K562 (cell line): ENCODE measurements around the gene ARID3C. TPM values are rescaled to one million over a fixed set of nuclear protein-coding genes. Genes with fewer than 3 reads are reported as not detected.
A peak's percentile ranks its signal among the peaks of the same experiment; 100 is the strongest.

ENCODE experiments used
- ATAC-seq: fragments of 200-7000 bp; cut with Tn5 transposase; 3 replicates; pipeline ENCODE4 v1.9.1; 2020; ENCODE audit warnings: moderate library complexity
- BruUV-seq: library from RNA; stranded (reverse); fragments of 400-500 nt; replicated peaks from 2 replicates; lab custom pipeline; 2021; lab: Mats Ljungman, UMichigan
- CTCF ChIA-PET: fragments of 300-600 bp; formaldehyde crosslinking; extraction: SDS; loops from one replicate; lab custom pipeline; 2021; ENCODE audit warnings: low intra/inter-chr PET ratio; lab: Yijun Ruan, JAX
- POLR2A ChIA-PET: fragments of 300-600, 350-650 bp; sonication (Branson Sonifier 250); formaldehyde crosslinking; extraction: SDS; loops from one replicate; lab custom pipeline; 2021; ENCODE audit warnings: antibody characterized with exemption, inconsistent platforms; lab: Yijun Ruan, JAX
- DNase-seq, 4 experiments: peaks; one replicate each; pipeline versions ENCODE4 v3.0.0 to v3.0.0-alpha.2; 2011 to 2018; ENCODE audit warnings: low spot score in 3 of 4, mixed read lengths in 3 of 4; ENCODE audit errors: extremely low read depth in 1 of 4
- FAIRE-seq: peaks from 2 replicates; lab custom pipeline; 2011; peaks lifted over from hg19 to GRCh38; lab: Jason Lieb, UNC
- H2AFZ ChIP-seq: 2 replicates; pipeline ENCODE4 v1.6.0; 2011; ENCODE audit warnings: low read depth, low read length, control low read depth, inconsistent platforms
- H3K27ac ChIP-seq: fragments of 200-600 bp; 3 replicates; pipeline ENCODE4 v1.8.0; 2011; ENCODE audit warnings: low read depth, mild to moderate bottlenecking, control low read depth, inconsistent platforms, low read length, moderate library complexity, mixed read lengths; ENCODE audit errors: extremely low read depth
- H3K27me3 ChIP-seq, 2 experiments: fragments of 300-600 bp in 1 of 2; 2 replicates in 1 of 2; 3 replicates in 1 of 2; pipeline versions ENCODE4 v1.6.0 to v1.8.0; 2011; ENCODE audit warnings: inconsistent platforms in 2 of 2, low read length in 2 of 2, mild to moderate bottlenecking in 1 of 2, mixed read lengths in 1 of 2, moderate library complexity in 1 of 2; ENCODE audit not compliant: control insufficient read depth in 2 of 2, insufficient read depth in 2 of 2
- H3K36me3 ChIP-seq: fragments of 300-600 bp; 3 replicates; pipeline ENCODE4 v1.8.0; 2011; ENCODE audit warnings: mild to moderate bottlenecking, low read length, inconsistent platforms; ENCODE audit not compliant: control insufficient read depth, insufficient read depth
- H3K4me1 ChIP-seq, 2 experiments: fragments of 200-600 bp in 1 of 2; replicated peaks in 1 of 2; 2 replicates in 1 of 2; 3 replicates in 1 of 2; pipeline versions ENCODE4 v1.5.1 to v1.8.0; 2011; ENCODE audit warnings: inconsistent platforms in 2 of 2, low read length in 2 of 2, mild to moderate bottlenecking in 1 of 2, mixed read lengths in 1 of 2, moderate library complexity in 1 of 2; ENCODE audit not compliant: control insufficient read depth in 2 of 2, insufficient read depth in 2 of 2
- H3K4me2 ChIP-seq: 2 replicates; pipeline ENCODE4 v1.6.1; 2011; ENCODE audit warnings: low read length, control low read depth, inconsistent platforms, mixed read lengths; ENCODE audit not compliant: insufficient read depth
- H3K4me3 ChIP-seq: fragments of 200-600 bp; sonication (generic), shearing (Covaris generic); 2 replicates; pipeline ENCODE4 v1.5.1; 2016; ENCODE audit warnings: control low read depth, inconsistent platforms
- H3K79me2 ChIP-seq: fragments of 200-600 bp; 3 replicates; pipeline ENCODE4 v1.8.0; 2011; ENCODE audit warnings: low read length, inconsistent platforms; ENCODE audit not compliant: control insufficient read depth, insufficient read depth
- H3K9ac ChIP-seq, 2 experiments: 2 replicates each; pipeline versions ENCODE4 v1.6.0 to v1.6.1; 2011; ENCODE audit warnings: low read depth in 2 of 2, low read length in 2 of 2, control low read depth in 1 of 2, inconsistent platforms in 1 of 2, mild to moderate bottlenecking in 1 of 2, mixed read lengths in 1 of 2; ENCODE audit not compliant: insufficient read depth in 1 of 2
- H3K9me1 ChIP-seq: one replicate; pipeline ENCODE4 v1.6.0; 2011; ENCODE audit warnings: inconsistent platforms, mild to moderate bottlenecking, low read length, moderate library complexity; ENCODE audit not compliant: control insufficient read depth, insufficient read depth
- H3K9me3 ChIP-seq: replicated peaks from 2 replicates; pipeline ENCODE4 v1.5.1; 2011; ENCODE audit warnings: low read depth, low read length, inconsistent platforms; ENCODE audit not compliant: control insufficient read depth, insufficient read depth
- H4K20me1 ChIP-seq: replicated peaks from 2 replicates; pipeline ENCODE4 v1.6.1; 2011; ENCODE audit warnings: low read length, inconsistent platforms, mixed read lengths; ENCODE audit not compliant: control insufficient read depth, insufficient read depth
- ATF1 ChIP-seq, 2 experiments: fragments of 450-650 bp in 1 of 2; IDR thresholded peaks; 2 replicates each; pipeline ENCODE4 v1.6.1; 2016; ENCODE audit warnings: missing compliant biosample characterization in 1 of 2, missing genetic modification characterization in 1 of 2
- CREB1 ChIP-seq, 2 experiments: sonication (generic) in 1 of 2; formaldehyde crosslinking in 1 of 2; IDR thresholded peaks; 2 replicates each; pipeline versions ENCODE4 v1.6.1 to v1.8.0; 2012 to 2022; ENCODE audit warnings: inconsistent platforms in 1 of 2, mild to moderate bottlenecking in 1 of 2, missing genetic modification reagents in 1 of 2, moderate library complexity in 1 of 2
- CTBP1 ChIP-seq: fragments of 450-650 bp; IDR thresholded peaks from 2 replicates; pipeline ENCODE4 v1.6.1; 2016; ENCODE audit warnings: borderline replicate concordance
- EHMT2 ChIP-seq: fragments of 450-650 bp; IDR thresholded peaks from 2 replicates; pipeline ENCODE4 v1.6.1; 2018; ENCODE audit warnings: antibody characterized with exemption
- GABPB1 ChIP-seq: sonication (generic); formaldehyde crosslinking; IDR thresholded peaks from 2 replicates; pipeline ENCODE4 v1.8.0; 2022; ENCODE audit warnings: mild to moderate bottlenecking, missing genetic modification reagents
- MAX ChIP-seq: sonication (generic); formaldehyde crosslinking; IDR thresholded peaks from 2 replicates; pipeline ENCODE4 v1.9.0; 2022; ENCODE audit warnings: mild to moderate bottlenecking, missing genetic modification reagents
- MAZ ChIP-seq, 2 experiments: fragments of 450-650 bp in 1 of 2; sonication (generic) in 1 of 2; formaldehyde crosslinking; IDR thresholded peaks in 1 of 2; conservative IDR thresholded peaks in 1 of 2; 2 replicates each; pipeline versions ENCODE4 v1.4.0 to v1.5.0; 2020; ENCODE audit warnings: mild to moderate bottlenecking in 1 of 2, missing genetic modification reagents in 1 of 2
- MYBL2 ChIP-seq, 2 experiments: fragments of 450-650 bp in 1 of 2; sonication (generic) in 1 of 2; formaldehyde crosslinking in 1 of 2; IDR thresholded peaks; 2 replicates each; pipeline versions ENCODE4 v1.6.1 to v1.8.1; 2017 to 2022; ENCODE audit warnings: borderline replicate concordance in 1 of 2, inconsistent platforms in 1 of 2, low read depth in 1 of 2, mild to moderate bottlenecking in 1 of 2, missing genetic modification reagents in 1 of 2, moderate library complexity in 1 of 2
- NEUROD1 ChIP-seq: fragments of 150-350 bp; IDR thresholded peaks from 2 replicates; pipeline ENCODE4 v1.6.1; 2014; ENCODE audit warnings: borderline replicate concordance, low read length, low read depth; ENCODE audit not compliant: partially characterized antibody
- POLR2A ChIP-seq: fragments of 450-650 bp; conservative IDR thresholded peaks from 2 replicates; pipeline ENCODE4 v1.6.1; 2016
- RFX1 ChIP-seq: fragments of 450-650 bp; IDR thresholded peaks from 2 replicates; pipeline ENCODE4 v1.6.1; 2016; ENCODE audit warnings: mild to moderate bottlenecking, moderate library complexity
- RFX7 ChIP-seq: fragments of 250-450 bp; sonication (Bioruptor Pico); IDR thresholded peaks from 2 replicates; pipeline ENCODE4 v1.5.1; 2021; ENCODE audit warnings: mild to moderate bottlenecking
- SPI1 ChIP-seq: IDR thresholded peaks from 2 replicates; pipeline ENCODE4 v1.6.1; 2011; ENCODE audit warnings: low read depth, low read length, control low read depth, borderline replicate concordance
- SUPT5H ChIP-seq: fragments of 450-650 bp; IDR thresholded peaks from 2 replicates; pipeline ENCODE4 v1.6.1; 2016
- ZBTB12 ChIP-seq: fragments of 250-450 bp; sonication (Bioruptor Pico); IDR thresholded peaks from 2 replicates; pipeline ENCODE4 v1.4.0; 2020
- ZBTB34 ChIP-seq: fragments of 250-450 bp; sonication (Bioruptor Pico); IDR thresholded peaks from 2 replicates; pipeline ENCODE4 v1.8.0; 2021; ENCODE audit warnings: mild to moderate bottlenecking, moderate library complexity
- ZNF282 ChIP-seq: sonication (generic); formaldehyde crosslinking; IDR thresholded peaks from 2 replicates; pipeline ENCODE4 v1.8.1; 2023; ENCODE audit warnings: missing genetic modification reagents
- ZNF586 ChIP-seq: fragments of 450-650 bp; formaldehyde crosslinking; conservative IDR thresholded peaks from 2 replicates; pipeline ENCODE4 v1.4.0; 2020; ENCODE audit warnings: mild to moderate bottlenecking, moderate library complexity
- WGBS: fragments of 100-300 bp; shearing (Covaris generic); methylation state at CpG from one replicate; pipeline ENCODE4 v1.1.6; 2016; ENCODE audit warnings: low coverage, mixed read lengths; ENCODE audit not compliant: insufficient coverage; ENCODE audit errors: missing lambda C conversion rate; 5-methylcytosine and 5-hydroxymethylcytosine counted together
- in situ Hi-C: fragments of 300-500 bp; cut with MboI; formaldehyde crosslinking; loops from 4 replicates; pipeline ENCODE4 v1.15.0; 2018; ENCODE audit warnings: inconsistent platforms, mixed read lengths
- intact Hi-C: fragments of 100-400 bp; cut with micrococcal nuclease; formaldehyde crosslinking; loops from 2 replicates; pipeline ENCODE4 v1.14.2; 2022
- polyA plus RNA-seq, 8 experiments: library from polyadenylated mRNA; depleted of rRNA in 4 of 8; stranded (reverse) in 5 of 8; unstranded in 3 of 8; fragments of >200 nt; fragmentation: Nextera tagmentation in 2 of 8; fragmentation: Illumina TruSeq in 1 of 8; extraction: Ambion mirVana in 2 of 8; extraction: Trizol in 1 of 8; gene quantifications; 2 replicates each; pipeline versions ENCODE4 v1.2.1 to v1.2.3, GENCODE V29; 2011 to 2014; ENCODE audit warnings: inconsistent platforms in 1 of 8, missing spikeins in 1 of 8
- total RNA-seq, 7 experiments: library from RNA; depleted of rRNA in 6 of 7; stranded (reverse); fragments of >200 nt in 6 of 7; fragmentation: Illumina TruSeq in 2 of 7; extraction: Trizol in 2 of 7; gene quantifications; 2 replicates each; pipeline versions ENCODE4 v1.2.1 to v1.2.3, GENCODE V29; 2011 to 2021; ENCODE audit warnings: low replicate concordance in 1 of 7

Gene ARID3C
- total and polyA plus RNA-seq, 9 of the 15 experiments (the other 6 are each of a cell fraction or from before 2014, with no cell fraction given) = not detected

DNA sequence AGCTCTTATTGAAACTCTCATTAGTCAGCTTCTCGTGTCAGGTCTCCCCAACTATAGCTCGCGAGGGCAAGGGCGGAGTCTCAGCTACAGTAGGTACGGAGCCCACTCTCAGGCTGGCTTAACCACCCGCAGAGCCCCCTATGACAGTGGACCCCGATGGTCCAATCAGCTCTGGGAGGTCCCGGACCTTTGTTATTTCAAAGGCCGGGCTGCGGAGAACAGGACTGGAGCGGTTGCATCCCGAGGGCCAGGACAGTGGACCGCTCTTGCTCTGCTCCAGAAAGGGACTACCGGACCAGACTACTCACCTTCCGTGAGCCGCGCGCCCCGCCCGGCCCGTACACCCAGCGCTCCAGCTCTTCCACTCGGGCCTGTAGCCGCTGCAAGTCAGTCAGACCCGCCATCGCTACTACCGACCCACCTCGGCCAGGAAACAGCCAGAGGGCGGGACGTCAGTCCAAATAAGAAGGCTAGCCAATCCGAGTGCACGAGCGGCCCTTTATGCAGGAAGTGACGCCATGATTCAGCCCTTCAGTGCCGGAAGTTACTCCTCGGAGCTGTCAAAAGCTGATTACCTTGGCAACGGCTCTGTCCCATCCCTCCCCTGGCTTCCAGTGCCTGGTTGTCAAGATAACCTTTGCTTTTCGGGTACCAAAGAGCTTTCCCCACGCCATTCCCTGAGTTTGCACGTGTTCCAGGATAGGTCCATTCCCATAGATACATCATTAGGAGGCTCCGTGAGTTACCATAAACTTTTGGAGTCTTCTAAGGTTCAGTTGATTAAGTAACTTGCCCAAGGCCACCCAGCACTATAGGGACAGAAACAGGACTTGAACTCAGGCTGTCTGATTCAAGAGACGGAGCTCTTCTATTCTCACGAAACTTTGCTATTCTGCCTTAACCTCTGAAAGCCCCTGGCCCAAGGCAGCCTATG lies 8.5 kb downstream of the ARID3C start, which contains the start of gene DCTN3:
TSS of gene DCTN3 (minus strand) at position 435 of the 934 bp plus-strand sequence. CDS start at position 404, 31 bp downstream.
- H3K4me1 ChIP-seq = peaks cover 5 to 11% of the 10 kb centered on the region in 2 experiments; a peak in 3 of 5 replicates
- FAIRE-seq (peak; percentile 100), ATAC-seq (peak; percentile 99), DNase-seq (peak; percentile 88 to 94 (median 91))
- H3K27ac ChIP-seq = peak within 1 kb of the TSS; percentile 1; the same call in 1 of the 3 replicates
- H2AFZ ChIP-seq = peak within 1 kb of the TSS; percentile 98
- H3K4me3 ChIP-seq = peak within 1 kb of the TSS; percentile 65
- POLR2A ChIA-PET = interaction anchor here (0.6 to 0.9 kb wide), 5 partner anchors 9 to 1705 kb away, joined by 3 to 4 read pairs (median 3); partner anchors contain the start of genes GALT and RPP25L
- H4K20me1 ChIP-seq = no peaks in the 10 kb centered on the region
- CTCF ChIA-PET = no interaction called here
- no peaks in the 10 kb centered on the region for H3K9me1 ChIP-seq
- no peaks in the 10 kb centered on the region; the same call in 2 of the 3 replicates for H3K79me2 ChIP-seq
- H3K9me3 ChIP-seq = no peaks in the 10 kb centered on the region
- peaks cover 13% of the 10 kb centered on the region; the same call in 1 of the 3 replicates for H3K36me3 ChIP-seq
- peaks cover 0 to 7% of the 10 kb centered on the region in 2 experiments; a peak in 3 of 5 replicates for H3K27me3 ChIP-seq
- H3K9ac ChIP-seq = peak within 1 kb of the TSS; percentile 55 to 89
- TSS peak; percentile 65 for BruUV-seq
- intact Hi-C loops = no loop called here
- in situ Hi-C loops = no loop called here
- H3K4me2 ChIP-seq = peak within 1 kb of the TSS; percentile 83
- WGBS = 6% methylated on average over 32 of the region's 43 CpGs
- peak; percentile 73 for TF ChIP-seq CREB1 (IDR thresholded peaks at IDR 0.05)
- TF ChIP-seq CREB1 (CRISPR knock-in tag; IDR thresholded peaks at IDR 0.05) = peak; percentile 84
- peak; percentile 54; the same call in 1 of the 2 replicates for TF ChIP-seq MYBL2 (IDR thresholded peaks at IDR 0.05; ENCODE audit: low read depth)
- TF ChIP-seq MYBL2 (CRISPR knock-in tag; IDR thresholded peaks at IDR 0.05; ENCODE audit: borderline replicate concordance) = no peak
- no peak for TF ChIP-seq ZBTB34 (CRISPR knock-in tag)
- peak; percentile 47; the same call in 1 of the 2 replicates for TF ChIP-seq CTBP1
- no peak for TF ChIP-seq ZNF282
- peak; percentile 60; the same call in 1 of the 2 replicates for TF ChIP-seq SUPT5H
- TF ChIP-seq ZNF586 (CRISPR knock-in tag) = no peak
- no peak for TF ChIP-seq ATF1 (CRISPR knock-in tag; IDR thresholded peaks at IDR 0.05)
- peak; percentile 84 for TF ChIP-seq ATF1 (tag; IDR thresholded peaks at IDR 0.05)
- TF ChIP-seq NEUROD1 = no peak
- TF ChIP-seq MAZ (CRISPR knock-in tag; conservative IDR thresholded peaks at IDR 0.05 in 1 of 2, IDR thresholded peaks at IDR 0.05 in 1 of 2) = no peak
- peak; percentile 90 for TF ChIP-seq GABPB1 (CRISPR knock-in tag)
- peak; percentile 71 for TF ChIP-seq POLR2A
- TF ChIP-seq EHMT2 = peak; percentile 86
- TF ChIP-seq ZBTB12 (CRISPR knock-in tag) = peak; percentile 72
- TF ChIP-seq SPI1 = no peak
- TF ChIP-seq MAX (CRISPR knock-in tag) = peak; percentile 38; the same call in 1 of the 2 replicates
- TF ChIP-seq RFX7 (CRISPR knock-in tag) = no peak
- TF ChIP-seq RFX1 = peak; percentile 93
